Measurements from ENCODE around the gene RAPGEF4. TPM values are rescaled to one million over a fixed set of nuclear protein-coding genes. Genes with fewer than 3 reads are reported as not detected.

RAPGEF4 gene
- total RNA-seq, 1 donor = 0.36 TPM

GRCh38 chr2:173008786-173009185 is 273.1 kb downstream of the RAPGEF4 start:
- no peak overlapping the region for H3K4me2 ChIP-seq (ENCODE audit: insufficient read depth, low read length)
- no peak for DNase-seq (ENCODE audit: insufficient read length, low spot score, missing footprints)

GRCh38 chr2:173010233-173010632 is 274.6 kb downstream of the RAPGEF4 start:
- no peak overlapping the region for H3K4me2 ChIP-seq (ENCODE audit: insufficient read depth, low read length)
- H3K4me1 ChIP-seq (ENCODE audit: insufficient read depth, low read length) = peaks cover 2% of the 10 kb centered on the region
- no peak for DNase-seq (ENCODE audit: insufficient read length, low spot score, missing footprints)
- no peaks in the 10 kb centered on the region for H3K9me3 ChIP-seq (ENCODE audit: low read depth, low read length)
- no peaks in the 10 kb centered on the region for H4K20me1 ChIP-seq (ENCODE audit: insufficient read depth, low read length)
- H3K27me3 ChIP-seq (ENCODE audit: insufficient read depth, low read length) = peaks cover 5% of the 10 kb centered on the region
- no peak for TF ChIP-seq CTCF (IDR thresholded peaks at IDR 0.05; ENCODE audit: extremely low read depth, low read depth, low read length)
- no peak overlapping the region for H3K4me3 ChIP-seq (ENCODE audit: insufficient read depth, low read length)
- no peak overlapping the region for H3K27ac ChIP-seq (ENCODE audit: low read depth, low read length)
- H2AFZ ChIP-seq (ENCODE audit: low read length) = no peak overlapping the region
- H3K36me3 ChIP-seq (ENCODE audit: insufficient read depth, low read length) = no peaks in the 10 kb centered on the region
- no peaks in the 10 kb centered on the region for H3K79me2 ChIP-seq (ENCODE audit: insufficient read depth, low read length)

More at GRCh38 chr2:173008786-173009185, 273.1 kb downstream of the RAPGEF4 start:
- H4K20me1 ChIP-seq (ENCODE audit: insufficient read depth, low read length) = no peaks in the 10 kb centered on the region
- no peaks in the 10 kb centered on the region for H3K9me3 ChIP-seq (ENCODE audit: low read depth, low read length)
- H2AFZ ChIP-seq (ENCODE audit: low read length) = no peak overlapping the region
- TF ChIP-seq CTCF (IDR thresholded peaks at IDR 0.05; ENCODE audit: extremely low read depth, low read depth, low read length) = no peak
- no peak overlapping the region for H3K27ac ChIP-seq (ENCODE audit: low read depth, low read length)
- H3K79me2 ChIP-seq (ENCODE audit: insufficient read depth, low read length) = no peaks in the 10 kb centered on the region
- H3K4me1 ChIP-seq (ENCODE audit: insufficient read depth, low read length) = peaks cover 2% of the 10 kb centered on the region
- H3K4me3 ChIP-seq (ENCODE audit: insufficient read depth, low read length) = no peak overlapping the region
- H3K27me3 ChIP-seq (ENCODE audit: insufficient read depth, low read length) = peaks cover under 1% of the 10 kb centered on the region
- H3K36me3 ChIP-seq (ENCODE audit: insufficient read depth, low read length) = no peaks in the 10 kb centered on the region

- peaks cover 19% of the 10 kb centered on the region for H3K27me3 ChIP-seq (ENCODE audit: insufficient read depth, low read length)
- no peak for TF ChIP-seq CTCF (IDR thresholded peaks at IDR 0.05; ENCODE audit: extremely low read depth, low read depth, low read length)
- no peaks in the 10 kb centered on the region for H3K9me3 ChIP-seq (ENCODE audit: low read depth, low read length)
- H3K79me2 ChIP-seq (ENCODE audit: insufficient read depth, low read length) = no peaks in the 10 kb centered on the region
- H3K4me3 ChIP-seq (ENCODE audit: insufficient read depth, low read length) = no peak overlapping the region
- no peak for DNase-seq (ENCODE audit: insufficient read length, low spot score, missing footprints)
- H3K27ac ChIP-seq (ENCODE audit: low read depth, low read length) = no peak overlapping the region
- no peaks in the 10 kb centered on the region for H3K4me1 ChIP-seq (ENCODE audit: insufficient read depth, low read length)
- no peaks in the 10 kb centered on the region for H3K36me3 ChIP-seq (ENCODE audit: insufficient read depth, low read length)
- no peak overlapping the region for H3K4me2 ChIP-seq (ENCODE audit: insufficient read depth, low read length)
- H2AFZ ChIP-seq (ENCODE audit: low read length) = no peak overlapping the region
- H4K20me1 ChIP-seq (ENCODE audit: insufficient read depth, low read length) = no peaks in the 10 kb centered on the region
Observed at GRCh38 chr2:173016451-173016850, 280.8 kb downstream of the RAPGEF4 start.

GRCh38 chr2:173017646-173018420 is 282.2 kb downstream of the RAPGEF4 start:
- no peaks in the 10 kb centered on the region for H4K20me1 ChIP-seq (ENCODE audit: insufficient read depth, low read length)
- H3K79me2 ChIP-seq (ENCODE audit: insufficient read depth, low read length) = no peaks in the 10 kb centered on the region
- TF ChIP-seq CTCF (IDR thresholded peaks at IDR 0.05; ENCODE audit: extremely low read depth, low read depth, low read length) = no peak
- H3K27ac ChIP-seq (ENCODE audit: low read depth, low read length) = no peak overlapping the region
- no peak for DNase-seq (ENCODE audit: insufficient read length, low spot score, missing footprints)
- no peak overlapping the region for H3K4me3 ChIP-seq (ENCODE audit: insufficient read depth, low read length)
- peaks cover 19% of the 10 kb centered on the region for H3K27me3 ChIP-seq (ENCODE audit: insufficient read depth, low read length)
- H3K4me1 ChIP-seq (ENCODE audit: insufficient read depth, low read length) = no peaks in the 10 kb centered on the region
- no peak overlapping the region for H2AFZ ChIP-seq (ENCODE audit: low read length)
- H3K36me3 ChIP-seq (ENCODE audit: insufficient read depth, low read length) = no peaks in the 10 kb centered on the region
- H3K9me3 ChIP-seq (ENCODE audit: low read depth, low read length) = no peaks in the 10 kb centered on the region
- no peak overlapping the region for H3K4me2 ChIP-seq (ENCODE audit: insufficient read depth, low read length)
